ENCODE data around the gene METTL27.
"Not testable (repeated sequence)": the region's sequence is repeated elsewhere in the genome, so short reads cannot be mapped to it uniquely, and the experiment has no call there.

The METTL27 gene

GRCh38 chr7:73838642-73839041 lies 3.7 kb downstream of the METTL27 start:
- DNase-seq: no peak

DNA sequence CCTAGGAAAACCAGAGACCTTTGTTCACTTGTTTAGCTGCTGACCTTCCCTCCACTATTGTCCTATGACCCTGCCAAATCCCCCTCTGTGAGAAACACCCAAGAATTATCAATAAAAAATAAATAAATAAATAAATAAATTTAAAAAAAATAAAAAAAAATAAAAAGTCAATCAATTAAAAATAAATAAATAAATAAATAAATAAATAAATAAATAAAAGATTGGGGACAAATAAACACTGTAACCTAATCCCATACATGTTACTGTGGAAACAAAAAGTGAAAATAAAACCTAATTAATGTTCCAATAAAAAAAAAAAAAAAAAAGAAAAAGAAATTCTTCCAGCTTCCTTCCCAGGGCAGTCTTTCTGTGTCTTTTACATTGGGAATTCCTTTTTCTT lies 5.1 kb downstream of the METTL27 start:
- not testable (repeated sequence) for DNase-seq

DNA sequence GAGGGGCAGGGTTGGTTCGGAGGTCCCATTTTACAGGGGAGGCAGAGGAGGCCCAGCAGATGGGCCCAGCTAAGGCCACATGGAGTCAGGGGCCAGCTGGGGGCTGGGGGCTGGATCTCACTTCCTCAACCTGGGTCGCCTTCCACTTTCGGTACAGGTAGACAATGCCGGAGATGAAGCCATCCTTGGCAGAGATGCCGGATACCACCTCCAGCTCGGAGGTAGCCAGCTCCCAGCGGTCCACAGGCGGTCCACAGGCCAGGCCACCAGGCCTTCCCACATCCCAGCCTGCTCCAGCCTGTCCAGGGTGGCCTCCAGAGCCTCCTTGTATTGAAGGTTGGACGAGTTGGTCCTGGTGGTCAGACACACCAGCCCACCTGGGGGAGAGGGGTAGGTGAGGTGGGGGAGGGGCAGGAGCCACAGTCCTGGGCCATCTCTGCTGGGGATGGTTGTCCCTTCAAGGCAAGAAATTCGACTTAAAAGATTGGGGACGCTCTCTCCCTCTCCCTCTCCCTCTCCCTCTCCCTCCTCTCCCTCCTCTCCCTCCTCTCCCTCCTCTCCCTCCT lies 7.6 kb downstream of the METTL27 start:
- no peak for DNase-seq

- DNase-seq: no peak
Measured at GRCh38 chr7:73833251-73833919, 8.9 kb downstream of the METTL27 start.

GRCh38 chr7:73832806-73833205 lies 9.5 kb downstream of the METTL27 start:
- no peak for DNase-seq

- no peak for DNase-seq
Measured at GRCh38 chr7:73831834-73832651, 10.3 kb downstream of the METTL27 start.

DNA sequence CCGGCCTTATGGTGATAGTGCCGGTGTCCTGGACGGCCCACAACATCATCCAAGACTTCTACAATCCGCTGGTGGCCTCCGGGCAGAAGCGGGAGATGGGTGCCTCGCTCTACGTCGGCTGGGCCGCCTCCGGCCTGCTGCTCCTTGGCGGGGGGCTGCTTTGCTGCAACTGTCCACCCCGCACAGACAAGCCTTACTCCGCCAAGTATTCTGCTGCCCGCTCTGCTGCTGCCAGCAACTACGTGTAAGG lies 10.8 kb downstream of the METTL27 start:
- no peak for DNase-seq

- no peak for DNase-seq
Measured at GRCh38 chr7:73830681-73831583, 11.4 kb downstream of the METTL27 start, which contains the start of gene CLDN4. CLDN4 (plus strand) TSS chr7:73830996; CDS start chr7:73831202, 206 bp downstream.

- no peak for DNase-seq
Measured at GRCh38 chr7:73829921-73830680, 12.2 kb downstream of the METTL27 start.

DNA sequence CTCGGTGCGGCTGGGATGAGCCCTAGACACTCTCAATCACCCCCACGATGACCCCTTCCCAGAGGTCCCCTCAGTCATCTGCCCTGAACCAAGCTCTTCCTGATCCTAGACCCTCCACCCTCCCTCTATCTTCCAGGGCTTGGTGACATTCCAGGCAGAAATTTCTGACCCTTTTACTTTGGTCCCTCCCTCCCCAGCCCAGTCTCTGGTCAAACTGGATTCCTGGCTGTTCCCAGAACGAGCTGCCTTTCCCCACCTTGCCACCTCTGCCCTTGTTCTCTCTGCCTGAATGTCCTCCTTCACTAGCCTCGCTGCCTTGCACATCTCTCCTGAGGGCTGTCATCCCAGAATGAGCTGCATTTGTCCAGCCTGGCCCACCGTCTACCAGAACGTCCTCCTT lies 12.8 kb downstream of the METTL27 start:
- DNase-seq: no peak

DNA sequence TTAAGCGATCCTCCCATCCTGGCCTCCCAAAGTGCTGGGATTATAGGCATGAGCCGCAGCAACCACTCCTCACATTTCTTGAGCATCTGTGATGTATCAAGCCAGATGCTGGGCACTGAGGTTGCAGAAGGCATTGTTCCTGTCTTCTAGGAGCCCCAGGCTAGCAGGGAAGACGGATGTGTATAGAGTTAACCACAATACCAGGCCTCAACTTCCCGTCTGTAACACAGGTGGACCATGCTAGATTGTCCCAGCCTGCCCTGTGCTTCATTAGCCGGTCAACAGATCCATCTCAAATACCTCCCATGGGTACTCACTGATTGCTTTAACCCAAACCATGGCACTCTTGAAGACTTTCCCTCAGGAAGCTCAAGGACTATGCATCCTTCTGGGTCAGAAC lies 13.3 kb downstream of the METTL27 start:
- no peak for DNase-seq

DNA sequence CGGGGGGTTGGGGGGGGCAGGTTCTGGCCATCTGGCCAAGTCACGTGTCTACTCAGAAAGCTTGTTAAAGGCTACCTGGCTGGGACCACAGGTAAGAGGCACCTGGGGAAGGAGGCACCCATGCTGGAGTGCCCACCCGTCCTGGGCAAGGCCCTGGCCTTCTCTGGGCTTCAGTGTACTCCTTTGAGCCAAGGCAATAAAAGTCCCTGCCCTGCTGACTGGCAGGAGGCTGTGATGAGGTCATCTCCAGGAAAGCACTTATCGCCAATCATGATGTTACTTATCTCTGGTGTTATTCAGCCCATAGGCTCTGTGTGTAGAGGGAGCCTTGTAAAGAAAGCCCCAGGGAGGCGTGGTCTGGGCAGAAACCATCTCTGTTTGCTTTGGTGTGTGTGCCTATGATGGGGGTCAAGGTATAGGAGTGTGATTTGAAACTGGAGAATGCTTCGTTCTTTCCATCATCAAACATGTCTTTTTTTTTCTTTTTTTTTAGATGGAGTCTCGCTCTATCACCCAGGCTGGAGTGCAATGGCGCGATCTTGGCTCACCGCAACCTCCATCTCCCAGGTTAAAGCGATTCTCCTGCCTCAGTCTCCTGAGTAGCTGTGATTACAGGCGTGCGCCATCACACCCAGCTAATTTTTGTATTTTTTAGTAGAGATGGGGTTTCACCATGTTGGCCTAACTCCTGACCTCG lies 14.1 kb downstream of the METTL27 start:
- no peak for DNase-seq

DNA sequence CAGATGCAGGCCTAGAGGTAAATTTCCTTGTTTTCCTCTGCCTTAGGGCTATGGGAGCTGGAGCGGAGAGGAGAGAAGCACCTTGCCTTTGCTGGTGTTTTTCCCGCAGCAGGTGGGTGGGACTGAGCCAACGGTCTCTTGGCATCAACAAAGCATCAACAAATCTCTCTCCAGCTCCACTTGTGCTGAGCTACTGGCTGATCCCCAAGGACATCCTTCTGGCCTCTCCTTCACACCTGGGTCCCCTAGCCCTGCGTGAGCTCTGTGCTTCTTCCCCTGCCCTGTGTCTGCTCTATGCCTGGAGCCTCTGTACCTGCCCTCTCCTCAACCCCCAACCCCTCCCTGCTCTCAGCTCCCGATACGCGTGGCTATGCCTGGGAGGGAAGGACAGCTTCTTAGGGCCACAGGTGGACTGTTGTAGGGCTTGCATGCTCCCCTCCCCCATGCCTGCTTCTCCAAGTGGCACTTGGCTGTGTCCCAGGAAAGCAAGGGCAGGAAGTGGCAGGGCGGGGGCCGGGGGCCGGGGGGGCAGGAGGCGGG lies 14.7 kb downstream of the METTL27 start:
- no peak for DNase-seq

- DNase-seq: no peak
Measured at GRCh38 chr7:73824986-73825385, 17.3 kb downstream of the METTL27 start.

DNA sequence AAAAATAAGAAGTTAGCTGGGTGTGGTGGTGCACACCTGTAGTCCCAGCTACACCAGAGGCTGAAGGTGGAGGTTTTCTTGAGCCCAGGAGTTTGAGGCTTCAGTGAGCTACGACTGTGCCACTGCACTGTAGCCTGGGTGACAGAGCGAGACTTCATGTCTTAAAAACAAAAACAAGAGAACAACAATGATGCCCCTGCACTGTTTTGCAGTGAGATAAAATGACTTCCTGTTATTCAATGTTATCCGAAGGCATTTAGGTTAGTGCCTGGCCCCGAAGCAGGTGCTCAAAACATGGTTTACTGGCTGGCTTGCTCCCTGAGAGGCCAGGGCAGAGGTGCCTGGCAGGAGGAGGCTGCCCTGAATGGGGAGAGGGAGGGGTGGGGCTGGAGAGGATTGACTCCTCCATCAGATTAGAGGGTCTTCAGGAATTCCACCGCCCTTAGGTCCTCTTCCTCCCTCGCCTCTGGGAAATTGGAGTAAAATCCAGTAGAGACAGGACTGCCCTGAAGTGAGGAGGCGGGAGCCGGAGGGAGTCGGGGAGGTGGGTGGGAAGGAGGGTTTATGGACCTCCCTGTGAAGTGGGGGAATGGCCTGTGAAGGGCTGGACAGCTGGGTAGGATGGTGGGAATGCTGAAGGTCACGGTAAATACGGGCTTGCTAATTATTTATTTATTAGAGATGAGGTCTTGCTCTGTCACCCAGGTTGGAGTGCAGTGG lies 18.3 kb downstream of the METTL27 start:
- no peak for DNase-seq

GRCh38 chr7:73823257-73823656 lies 19.1 kb downstream of the METTL27 start:
- DNase-seq: no peak

DNA sequence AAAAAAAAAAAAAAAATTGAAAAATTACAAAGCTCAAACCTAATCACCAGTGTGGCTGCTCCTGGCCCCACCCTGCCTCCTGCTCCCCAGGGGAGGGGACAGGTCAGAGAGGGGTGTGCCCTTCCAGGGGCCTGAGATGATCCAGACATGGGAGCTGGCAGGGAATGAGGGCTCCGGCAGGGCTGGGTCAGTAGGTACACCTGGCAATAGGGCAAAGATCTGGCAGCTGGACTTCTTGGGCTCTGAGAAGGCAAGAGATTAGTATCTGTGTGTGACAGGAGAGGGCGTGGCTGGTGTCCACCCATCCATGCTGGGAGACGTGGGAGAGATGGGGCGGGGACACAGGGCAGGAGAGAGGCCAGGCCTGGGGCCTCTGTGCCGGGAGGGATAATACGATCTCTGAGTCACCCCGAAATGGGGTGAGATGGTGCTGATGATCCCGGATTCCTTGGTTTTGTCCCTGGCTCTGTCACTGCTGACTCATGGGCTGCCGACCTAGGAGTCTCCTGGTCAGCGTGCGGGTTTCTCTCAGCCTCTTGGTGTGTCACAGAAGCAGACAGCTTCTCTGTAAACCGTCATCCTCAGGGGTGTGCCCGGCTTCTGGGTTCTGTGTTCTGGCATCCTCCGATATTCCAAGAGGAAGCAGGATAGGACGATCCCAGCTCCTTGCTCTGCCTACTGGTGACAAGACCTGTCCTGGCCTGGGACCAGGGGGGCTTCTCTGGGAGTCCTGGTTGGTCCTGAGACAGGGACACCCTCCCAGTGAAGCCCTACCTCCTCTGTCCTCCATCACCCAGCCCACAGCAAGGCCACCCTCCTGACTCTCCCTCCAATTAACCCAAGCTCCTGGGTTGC lies 19.8 kb downstream of the METTL27 start:
- DNase-seq: no peak

- not testable (repeated sequence) for DNase-seq
Measured at GRCh38 chr7:73821597-73822285, 20.6 kb downstream of the METTL27 start.

GRCh38 chr7:73820013-73820412 lies 22.3 kb downstream of the METTL27 start:
- DNase-seq: no peak

All from AML-193 (cell line).